Skin of body (tissue), 2 donors: Measurements from ENCODE around the gene SEC31A. TPM values are rescaled to one million over a fixed set of nuclear protein-coding genes. Genes with fewer than 3 reads are reported as not detected.

ENCODE experiments used
- DNase-seq: peaks from one replicate; lab custom pipeline; 2025; lab: John Stamatoyannopoulos, UW
- total RNA-seq: library from RNA; depleted of rRNA; stranded (reverse); fragments of >200 nt; gene quantifications from one replicate; pipeline ENCODE4 v1.2.3, GENCODE V29; 2014

The SEC31A gene
- total RNA-seq, 1 donor from 2014 or later, result 264 TPM

GRCh38 chr4:82773057-82773456 lies 117.9 kb downstream of the SEC31A start:
- no peak for DNase-seq

GRCh38 chr4:82770607-82771006 lies 120.3 kb downstream of the SEC31A start:
- no peak for DNase-seq

Other genes with a start within 250 kb of the SEC31A start
- 15.5 TPM for gene SCD5, start 92.4 kb downstream of the SEC31A start, total RNA-seq
- gene THAP9, start 9.6 kb upstream of the SEC31A start, total RNA-seq, result 10.9 TPM
- 14.0 TPM for gene LIN54, start 119.7 kb upstream of the SEC31A start, total RNA-seq
- 85.4 TPM for gene COPS4, start 144.0 kb upstream of the SEC31A start, total RNA-seq
- 10.5 TPM for gene PLAC8, start 223.6 kb upstream of the SEC31A start, total RNA-seq